GM19035 (cell line): Measurements from ENCODE around the gene CABP7.

Source experiments
- ATAC-seq: cut with Tn5 transposase; IDR thresholded peaks from one replicate; pipeline ENCODE4 v1.9.1; 2021; ENCODE audit not compliant: unreplicated experiment

The CABP7 gene

GRCh38 chr22:29702000-29702930 is 17.5 kb upstream of the CABP7 start:
- ATAC-seq: no peak

- ATAC-seq: no peak
Observed at GRCh38 chr22:29702931-29703501, 16.8 kb upstream of the CABP7 start.

GRCh38 chr22:29703569-29704195 is 16.1 kb upstream of the CABP7 start:
- no peak for ATAC-seq

- ATAC-seq: no peak
Observed at GRCh38 chr22:29704528-29705285, 15.1 kb upstream of the CABP7 start.

- no peak for ATAC-seq
Observed at GRCh38 chr22:29705651-29706050, 14.2 kb upstream of the CABP7 start.

- ATAC-seq: no peak
Observed at GRCh38 chr22:29706486-29706885, 13.3 kb upstream of the CABP7 start.

GRCh38 chr22:29707010-29707409 is 12.8 kb upstream of the CABP7 start:
- ATAC-seq: no peak

- no peak for ATAC-seq
Observed at GRCh38 chr22:29707471-29707870, 12.3 kb upstream of the CABP7 start.

- ATAC-seq: no peak
Observed at GRCh38 chr22:29710193-29710592, 9.6 kb upstream of the CABP7 start.

- ATAC-seq: no peak
Observed at GRCh38 chr22:29710922-29711593, 8.7 kb upstream of the CABP7 start.

- ATAC-seq: no peak
Observed at GRCh38 chr22:29712119-29712518, 7.7 kb upstream of the CABP7 start.

GRCh38 chr22:29713156-29713727 is 6.6 kb upstream of the CABP7 start:
- ATAC-seq: no peak

GRCh38 chr22:29715240-29715639 is 4.6 kb upstream of the CABP7 start:
- ATAC-seq: no peak

- no peak for ATAC-seq
Observed at GRCh38 chr22:29715705-29716104, 4.1 kb upstream of the CABP7 start.

GRCh38 chr22:29716814-29717545 is 2.8 kb upstream of the CABP7 start:
- no peak for ATAC-seq

- no peak for ATAC-seq
Observed at GRCh38 chr22:29717789-29718188, 2.0 kb upstream of the CABP7 start.

GRCh38 chr22:29718949-29719898 is 579 bp upstream of the CABP7 start:
- ATAC-seq: no peak

- ATAC-seq: no peak
Observed at GRCh38 chr22:29720811-29721323, 1.1 kb downstream of the CABP7 start.
